AG04450 (cell line): ENCODE measurements around the gene KCNMB2. TPM values are rescaled to one million over a fixed set of nuclear protein-coding genes. Genes with fewer than 3 reads are reported as not detected.

Source experiments
- CTCF ChIA-PET: fragments of 300-600, 350-600 bp; formaldehyde crosslinking; extraction: SDS; loops from one replicate; lab custom pipeline; 2022; ENCODE audit warnings: antibody characterized with exemption, inconsistent platforms; lab: Charles Lee
- POLR2A ChIA-PET: fragments of 350-600 bp; formaldehyde crosslinking; extraction: SDS; loops from one replicate; lab custom pipeline; 2021; ENCODE audit warnings: antibody characterized with exemption, inconsistent platforms; lab: Yijun Ruan, JAX
- DNase-seq: peaks from one replicate; pipeline ENCODE4 v3.0.0-alpha.2; 2011; ENCODE audit warnings: low read depth, low spot score
- H3K27ac ChIP-seq: one replicate; pipeline ENCODE4 v1.5.1; 2012; ENCODE audit warnings: low read depth, low read length, control low read depth
- H3K27me3 ChIP-seq: one replicate; pipeline ENCODE4 v1.6.0; 2012; ENCODE audit warnings: low read length; ENCODE audit not compliant: control insufficient read depth, insufficient read depth
- H3K4me3 ChIP-seq: 2 replicates; pipeline ENCODE4 v1.5.1; 2011; ENCODE audit warnings: mild to moderate bottlenecking, low read depth, low read length, control low read depth
- H3K9me3 ChIP-seq: 2 replicates; pipeline ENCODE4 v1.5.1; 2012; ENCODE audit warnings: low read length; ENCODE audit not compliant: control insufficient read depth, insufficient read depth
- CTCF ChIP-seq: IDR thresholded peaks from 2 replicates; pipeline ENCODE4 v1.5.1; 2011; ENCODE audit warnings: low read depth, low read length, control low read depth, inconsistent platforms
- polyA plus RNA-seq: library from polyadenylated mRNA; depleted of rRNA; stranded (reverse); fragments of >200 nt; gene quantifications from 2 replicates; pipeline ENCODE4 v1.2.3, GENCODE V29; 2011

KCNMB2 gene
- polyA plus RNA-seq, 1 experiment, result not detected

- H3K4me3 ChIP-seq, result no peak overlapping the region
- no peak for TF ChIP-seq CTCF
- POLR2A ChIA-PET, result no interaction called here
- DNase-seq, result no peak
- H3K27me3 ChIP-seq, result no peaks in the 10 kb centered on the region
- CTCF ChIA-PET, result no interaction called here
- H3K27ac ChIP-seq, result no peak overlapping the region
- no peaks in the 10 kb centered on the region for H3K9me3 ChIP-seq
Measured at GRCh38 chr3:178748874-178749273, 212.6 kb downstream of the KCNMB2 start.

- no peak for DNase-seq
- Histone ChIP-seq H3K27me3 (no peaks in the 10 kb centered on the region), H3K4me3 (no peak overlapping the region), H3K9me3 (no peaks in the 10 kb centered on the region), H3K27ac (no peak overlapping the region)
- POLR2A ChIA-PET, result no interaction called here
- CTCF ChIA-PET, result no interaction called here
- no peak for TF ChIP-seq CTCF
Measured at GRCh38 chr3:178749471-178749870, 213.2 kb downstream of the KCNMB2 start.

GRCh38 chr3:178750639-178751300, 214.5 kb downstream of the KCNMB2 start:
- Histone ChIP-seq H3K9me3 (no peaks in the 10 kb centered on the region), H3K27ac (no peak overlapping the region), H3K4me3 (no peak overlapping the region), H3K27me3 (no peaks in the 10 kb centered on the region)
- no peak for TF ChIP-seq CTCF
- DNase-seq, result no peak
- POLR2A ChIA-PET, result no interaction called here
- CTCF ChIA-PET, result no interaction called here

DNA sequence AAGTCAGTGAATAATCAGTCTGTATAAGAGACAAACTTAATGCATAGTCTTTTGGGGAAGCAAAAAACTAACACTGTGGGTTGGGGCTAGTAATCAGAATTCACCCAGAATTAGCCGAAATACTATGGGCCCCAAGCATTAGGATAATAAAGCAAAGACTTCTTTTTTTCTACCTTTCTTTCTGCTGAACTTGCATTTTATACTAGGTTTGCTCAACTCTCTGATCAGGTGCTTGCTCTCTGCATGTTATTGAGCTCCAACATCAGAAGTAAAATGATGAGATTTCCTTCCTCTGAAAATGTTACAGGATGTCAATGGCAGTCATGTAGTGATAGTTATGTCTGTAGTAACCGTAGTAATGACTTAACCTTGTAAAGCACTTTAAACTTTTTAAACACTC, 216.6 kb downstream of the KCNMB2 start:
- POLR2A ChIA-PET, result no interaction called here
- no peak for TF ChIP-seq CTCF
- H3K27me3 ChIP-seq, result no peaks in the 10 kb centered on the region
- no peaks in the 10 kb centered on the region for H3K9me3 ChIP-seq
- CTCF ChIA-PET, result no interaction called here
- DNase-seq, result no peak
- H3K4me3 ChIP-seq, result no peak overlapping the region
- no peak overlapping the region for H3K27ac ChIP-seq

- CTCF ChIA-PET, result no interaction called here
Measured at GRCh38 chr3:178754852-178755510, 218.7 kb downstream of the KCNMB2 start.

More at GRCh38 chr3:178754852-178755510, 218.7 kb downstream of the KCNMB2 start:
- DNase-seq, result no peak
- POLR2A ChIA-PET, result no interaction called here
- TF ChIP-seq CTCF, result no peak
- no peaks in the 10 kb centered on the region for H3K27me3 ChIP-seq
- no peak overlapping the region for H3K27ac ChIP-seq
- no peaks in the 10 kb centered on the region for H3K9me3 ChIP-seq
- no peak overlapping the region for H3K4me3 ChIP-seq
